ENCODE data around the gene EFNA2.
A peak's percentile ranks its signal among the peaks of the same experiment; 100 is the strongest.

GRCh38 chr19:1324806-1325567 is 39.3 kb downstream of the EFNA2 start:
- TF ChIP-seq E2F6 (IDR thresholded peaks at IDR 0.05; ENCODE audit: borderline replicate concordance, low read depth) (peak; percentile 81), BHLHE40 (IDR thresholded peaks at IDR 0.05; ENCODE audit: low read depth, low read length) (peak; percentile 45; the same call in 1 of the 2 replicates)

All from A549 (cell line).